ENCODE data around the gene SREBF1.
A peak's percentile ranks its signal among the peaks of the same experiment; 100 is the strongest.

Gene SREBF1

GRCh38 chr17:17781591-17782496 is 54.9 kb downstream of the SREBF1 start:
- no peak for DNase-seq (ENCODE audit: low read depth, low spot score)

- DNase-seq (ENCODE audit: low read depth, low spot score), result peak; percentile 75
Measured at GRCh38 chr17:17780922-17781590, 55.7 kb downstream of the SREBF1 start.

- no peak for DNase-seq (ENCODE audit: low read depth, low spot score)
Measured at GRCh38 chr17:17779015-17779611, 57.7 kb downstream of the SREBF1 start.

- DNase-seq (ENCODE audit: low read depth, low spot score), result no peak
Measured at GRCh38 chr17:17778308-17779014, 58.3 kb downstream of the SREBF1 start.

- no peak for DNase-seq (ENCODE audit: low read depth, low spot score)
Measured at GRCh38 chr17:17776889-17777288, 59.9 kb downstream of the SREBF1 start.

- no peak for DNase-seq (ENCODE audit: low read depth, low spot score)
Measured at GRCh38 chr17:17774009-17774881, 62.5 kb downstream of the SREBF1 start.

DNA sequence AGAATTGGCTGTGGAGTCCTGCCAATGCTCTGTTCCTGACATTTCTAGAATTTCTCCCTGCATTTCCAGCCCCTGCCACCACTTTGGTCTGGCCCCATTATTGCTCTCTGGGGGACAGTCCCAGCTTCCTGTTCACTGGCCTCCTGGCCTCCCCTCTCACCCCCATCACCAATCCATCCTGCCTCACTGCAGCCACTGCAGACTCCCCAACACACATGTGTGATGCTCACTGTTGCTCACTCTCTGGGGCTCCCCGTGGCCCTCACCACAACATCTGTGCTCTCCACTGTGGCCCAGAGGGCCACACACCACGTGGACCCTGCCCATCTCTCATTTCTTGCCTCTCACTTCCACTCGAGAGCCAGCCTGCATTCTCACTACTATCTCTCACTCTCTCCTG is 64.6 kb downstream of the SREBF1 start:
- DNase-seq (ENCODE audit: low read depth, low spot score), result no peak

- DNase-seq (ENCODE audit: low read depth, low spot score), result no peak
Measured at GRCh38 chr17:17771498-17772201, 65.1 kb downstream of the SREBF1 start.

DNA sequence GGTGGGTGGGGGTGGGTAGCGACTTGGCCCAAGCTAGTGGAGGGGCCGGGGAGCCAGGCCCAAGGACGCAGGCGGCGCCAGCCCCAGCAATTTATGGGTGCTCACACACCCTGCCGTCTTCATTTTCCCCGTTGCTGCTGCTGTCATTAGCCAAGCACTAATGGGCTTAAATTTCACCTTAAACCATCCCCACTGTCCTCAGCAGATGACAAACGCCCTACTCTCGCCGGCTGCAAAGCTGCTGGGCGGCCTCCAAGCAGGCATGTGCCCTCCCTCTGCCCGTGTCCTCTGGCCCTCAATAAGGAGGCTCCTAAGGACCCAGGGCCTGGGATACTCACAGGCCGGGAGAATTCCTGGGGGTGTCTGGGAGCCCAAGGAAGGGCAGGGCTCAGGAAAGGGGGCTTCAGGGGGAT is 66.1 kb downstream of the SREBF1 start:
- no peak for DNase-seq (ENCODE audit: low read depth, low spot score)

DNA sequence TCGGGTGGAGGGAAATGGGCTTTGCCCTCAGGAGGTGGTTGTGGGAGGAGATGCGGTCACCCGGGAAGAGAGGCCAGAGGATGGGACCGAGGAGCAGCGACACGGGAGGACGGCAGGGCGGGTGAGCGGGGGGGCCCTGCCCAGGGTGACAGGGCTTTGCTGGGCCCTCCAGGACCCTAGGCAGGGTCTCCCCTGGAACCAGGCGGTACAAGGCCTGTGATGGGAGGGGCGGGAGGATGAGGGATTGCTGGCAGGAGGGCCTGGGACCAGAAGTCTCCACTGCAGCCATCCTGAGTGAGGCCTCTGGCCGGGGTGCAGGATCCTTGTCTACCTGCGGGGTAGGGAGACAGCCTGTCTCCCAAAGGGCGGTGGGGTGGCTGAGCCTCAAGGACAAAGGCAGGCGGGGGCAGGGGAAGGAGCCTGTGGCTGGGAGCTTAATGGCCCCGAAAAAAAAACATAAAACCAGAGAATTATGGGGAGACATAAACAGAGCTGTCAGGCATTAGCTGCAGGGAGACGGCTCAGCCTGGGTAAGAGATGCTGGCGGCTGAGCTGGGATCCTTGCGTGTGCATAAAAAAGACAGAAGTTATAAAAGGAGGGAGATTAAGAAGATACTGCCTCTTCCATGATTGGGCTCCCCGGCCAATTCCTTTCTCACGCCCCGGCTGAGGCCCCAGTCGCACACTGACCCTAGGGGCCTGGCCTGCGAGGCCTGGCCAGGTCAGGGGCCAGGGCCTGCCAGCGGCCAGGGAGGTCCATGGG is 66.7 kb downstream of the SREBF1 start:
- DNase-seq (ENCODE audit: low read depth, low spot score), result no peak

DNA sequence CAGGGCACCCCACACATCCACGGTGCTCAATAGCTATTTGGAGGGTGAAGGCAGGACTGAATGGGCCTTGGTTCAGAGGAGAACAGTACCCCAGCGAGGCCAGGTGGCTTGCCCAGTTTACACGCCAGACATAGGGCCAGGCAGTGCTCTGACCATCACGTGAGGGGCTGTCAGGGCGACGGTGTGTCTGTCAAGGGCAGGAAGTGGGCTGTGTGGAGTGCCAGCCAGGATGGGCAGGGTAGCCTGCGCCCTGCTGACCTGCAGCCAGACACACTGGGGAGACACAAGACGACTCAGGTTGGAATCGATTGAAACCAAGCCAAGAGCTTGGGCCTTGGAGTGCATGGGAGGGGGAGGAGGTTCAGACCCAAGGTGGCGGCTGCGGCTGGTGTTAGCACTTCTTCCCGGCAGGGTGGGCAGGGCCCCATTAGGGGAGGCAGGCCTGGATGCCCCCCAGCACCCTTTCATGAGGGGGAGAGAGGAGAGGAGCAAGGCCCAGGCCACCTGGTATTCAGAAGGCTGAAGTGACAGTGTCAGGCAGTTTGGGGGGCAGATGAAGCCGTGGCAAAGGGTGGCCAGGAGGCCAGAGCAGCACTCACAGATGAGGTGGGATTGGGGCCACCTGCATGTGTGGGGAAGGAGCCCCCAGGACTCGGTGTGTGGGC is 68.2 kb downstream of the SREBF1 start:
- no peak for DNase-seq (ENCODE audit: low read depth, low spot score)

DNA sequence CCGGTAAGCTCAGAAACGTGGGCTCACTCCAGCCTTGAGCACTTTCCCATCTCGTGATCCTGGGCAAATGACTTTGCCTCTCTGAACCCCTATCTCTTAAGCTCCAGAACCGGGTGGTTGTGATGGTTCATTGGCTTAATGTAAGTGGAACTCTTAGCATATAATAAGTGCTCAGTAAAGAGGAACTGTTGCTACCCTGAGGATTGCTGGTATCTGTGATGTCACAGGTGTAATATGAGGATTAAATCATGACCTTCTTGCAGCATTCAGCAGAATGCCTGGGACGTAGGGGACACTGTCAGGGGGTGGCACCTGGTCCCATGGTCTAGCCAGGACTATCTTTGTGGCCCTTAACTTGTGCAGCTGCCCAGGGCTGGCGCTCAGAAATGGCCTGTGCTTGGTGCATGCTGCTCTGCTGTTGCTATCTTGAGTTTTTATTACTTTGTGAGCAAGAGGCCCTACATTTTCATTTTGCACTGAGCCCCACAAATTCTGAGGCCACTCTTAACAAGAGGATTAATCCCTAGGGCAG is 68.8 kb downstream of the SREBF1 start:
- no peak for DNase-seq (ENCODE audit: low read depth, low spot score)

GRCh38 chr17:17767154-17767869 is 69.5 kb downstream of the SREBF1 start:
- no peak for DNase-seq (ENCODE audit: low read depth, low spot score)

DNA sequence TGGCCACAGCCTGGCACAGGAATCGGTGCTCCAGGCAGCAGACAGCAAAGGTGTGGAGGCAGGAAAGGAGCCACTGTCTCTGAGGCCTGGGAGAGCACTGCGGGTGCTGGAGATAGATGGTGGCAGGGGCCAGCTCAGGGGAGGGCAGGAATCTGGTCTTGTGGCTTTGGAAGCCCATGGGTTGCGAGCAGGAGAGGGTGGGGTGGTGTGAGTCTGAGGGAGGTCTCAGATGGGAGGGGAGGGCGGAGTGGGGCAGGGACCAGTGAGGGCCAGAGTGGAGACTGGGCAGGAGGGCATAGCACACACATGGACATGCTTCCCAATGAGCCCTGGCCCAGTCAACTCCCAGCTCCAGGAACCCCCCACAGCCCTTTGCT is 70.1 kb downstream of the SREBF1 start:
- no peak for DNase-seq (ENCODE audit: low read depth, low spot score)

GRCh38 chr17:17766077-17766743 is 70.6 kb downstream of the SREBF1 start:
- DNase-seq (ENCODE audit: low read depth, low spot score), result no peak

DNA sequence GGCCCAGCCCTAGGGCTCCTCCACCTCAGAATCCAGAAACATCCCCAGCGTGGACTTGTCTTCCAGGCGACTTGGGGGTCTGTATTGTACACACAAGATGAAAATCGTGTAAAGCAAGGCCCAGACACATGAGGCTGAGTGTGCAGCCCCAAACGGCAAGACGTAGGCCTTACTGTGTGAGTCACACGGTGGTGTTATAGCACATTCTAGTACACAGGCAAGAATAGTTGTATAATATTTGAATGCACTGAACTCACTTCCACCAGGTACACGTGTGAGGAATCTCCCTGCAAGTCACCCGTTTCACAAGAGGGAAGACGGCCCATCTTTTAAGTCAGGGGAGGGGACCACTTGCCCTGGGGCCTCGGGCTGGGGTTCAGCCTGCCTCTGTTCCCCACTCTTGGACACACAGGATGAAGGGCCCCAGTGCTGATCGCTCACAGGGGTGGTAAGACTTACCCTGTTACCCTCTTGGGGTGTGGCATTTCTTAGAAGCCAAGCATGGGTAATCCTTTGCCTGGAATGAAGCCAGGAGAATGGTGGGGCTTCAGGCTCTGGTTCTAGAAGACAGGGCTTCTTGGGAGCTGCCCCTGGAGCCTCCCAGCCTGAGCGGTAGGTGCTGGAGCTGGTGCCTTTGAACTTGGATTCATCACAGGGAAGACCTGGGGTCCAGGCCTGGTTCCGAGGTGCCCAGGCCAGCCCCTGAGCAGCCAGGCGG is 71.3 kb downstream of the SREBF1 start:
- no peak for DNase-seq (ENCODE audit: low read depth, low spot score)

DNA sequence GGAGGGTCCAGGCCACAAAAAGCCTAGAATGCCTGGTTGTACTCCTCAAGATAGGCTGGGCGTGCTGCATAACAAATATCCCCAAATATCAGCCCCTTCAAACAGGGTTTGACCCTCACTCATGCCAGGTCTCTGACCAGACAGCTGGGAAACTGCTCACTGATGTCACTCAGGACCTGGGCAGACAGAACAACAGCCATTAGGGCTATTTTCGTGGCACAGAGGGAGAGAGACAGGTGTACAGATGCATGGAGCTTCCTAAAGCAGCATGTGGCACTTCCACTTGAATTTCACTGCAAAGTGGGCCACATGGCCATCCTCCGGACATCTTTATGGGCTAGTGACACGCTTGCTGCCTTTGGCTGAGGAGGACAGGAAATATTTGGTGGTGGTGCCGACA is 73.1 kb downstream of the SREBF1 start:
- no peak for DNase-seq (ENCODE audit: low read depth, low spot score)
